Measurements from ENCODE around the gene CHD9.
"Not testable (repeated sequence)": the region's sequence is repeated elsewhere in the genome, so short reads cannot be mapped to it uniquely, and the experiment has no call there.

CHD9 gene

GRCh38 chr16:53045341-53046220, 9.2 kb upstream of the CHD9 start:
- no peak for TF ChIP-seq CTCF (IDR thresholded peaks at IDR 0.05; ENCODE audit: low read depth, low read length)
- no peaks in the 10 kb centered on the region for H3K27me3 ChIP-seq
- H3K4me1 ChIP-seq = no peaks in the 10 kb centered on the region
- no peak for DNase-seq
- H3K36me3 ChIP-seq = no peaks in the 10 kb centered on the region
- no peak overlapping the region for H3K4me3 ChIP-seq (ENCODE audit: low read depth, low read length)
- H3K9me3 ChIP-seq = no peaks in the 10 kb centered on the region

GRCh38 chr16:53047515-53047914, 7.3 kb upstream of the CHD9 start:
- H3K9me3 ChIP-seq; H3K4me3 ChIP-seq (ENCODE audit: low read depth, low read length); H3K36me3 ChIP-seq; H3K27me3 ChIP-seq; DNase-seq; H3K4me1 ChIP-seq: not testable (repeated sequence)

GRCh38 chr16:53048139-53048915, 6.5 kb upstream of the CHD9 start:
- H3K4me1 ChIP-seq = no peaks in the 10 kb centered on the region
- no peak overlapping the region for H3K4me3 ChIP-seq (ENCODE audit: low read depth, low read length)
- H3K27me3 ChIP-seq = no peaks in the 10 kb centered on the region
- TF ChIP-seq CTCF (IDR thresholded peaks at IDR 0.05; ENCODE audit: low read depth, low read length) = no peak
- no peaks in the 10 kb centered on the region for H3K9me3 ChIP-seq
- no peak for DNase-seq
- no peaks in the 10 kb centered on the region for H3K36me3 ChIP-seq

GRCh38 chr16:53051255-53051654, 3.5 kb upstream of the CHD9 start:
- not testable (repeated sequence) for H3K4me3 ChIP-seq (ENCODE audit: low read depth, low read length); H3K4me1 ChIP-seq; DNase-seq; H3K27me3 ChIP-seq; H3K36me3 ChIP-seq; H3K9me3 ChIP-seq

GRCh38 chr16:53052519-53053501, 2.0 kb upstream of the CHD9 start, which contains the start of gene CHD9NB:
Gene CHD9NB (minus strand): TSS chr16:53052897. CDS start chr16:53044158, 8,739 bp downstream.
- no peak for TF ChIP-seq CTCF (IDR thresholded peaks at IDR 0.05; ENCODE audit: low read depth, low read length)
- DNase-seq = peak; percentile 7

GRCh38 chr16:53053967-53054669, 673 bp upstream of the CHD9 start:
- TF ChIP-seq CTCF (IDR thresholded peaks at IDR 0.05; ENCODE audit: low read depth, low read length) = no peak
- Histone ChIP-seq H3K4me1 (no peaks in the 10 kb centered on the region; the same call in 1 of the 2 replicates), H3K4me3 (ENCODE audit: low read depth, low read length) (peak overlapping the region; percentile 81), H3K36me3 (no peaks in the 10 kb centered on the region), H3K9me3 (no peaks in the 10 kb centered on the region), H3K27me3 (no peaks in the 10 kb centered on the region)
- peak; percentile 24 for DNase-seq

More at GRCh38 chr16:53052519-53053501, 2.0 kb upstream of the CHD9 start, which contains the start of gene CHD9NB:
- Histone ChIP-seq H3K9me3 (no peaks in the 10 kb centered on the region), H3K36me3 (no peaks in the 10 kb centered on the region), H3K4me1 (no peaks in the 10 kb centered on the region; the same call in 1 of the 2 replicates), H3K27me3 (no peaks in the 10 kb centered on the region), H3K4me3 (ENCODE audit: low read depth, low read length) (no peak within 1 kb of the TSS)
